Measurements from ENCODE around the gene LTF. TPM values are rescaled to one million over a fixed set of nuclear protein-coding genes. Genes with fewer than 3 reads are reported as not detected.
A peak's percentile ranks its signal among the peaks of the same experiment; 100 is the strongest.

LTF gene
- total and polyA plus RNA-seq, 9 of the 15 experiments (the other 6 are each of a cell fraction or from before 2014, with no cell fraction given): 0.07 TPM; not detected in 8

GRCh38 chr3:46406788-46407611, 57.7 kb downstream of the LTF start, which contains the start of the genes CCR5AS and CCRL2:
TSS of gene CCR5AS (minus strand) at chr3:46407066.
TSS of gene CCRL2 (plus strand) at chr3:46407259. CDS start at chr3:46408080, 821 bp downstream.
- no peaks in the 10 kb centered on the region for H3K36me3 ChIP-seq (ENCODE audit: control insufficient read depth, insufficient read depth, low read length)
- peak within 1 kb of the TSS; percentile 88 for H3K27ac ChIP-seq (ENCODE audit: extremely low read depth, low read depth, low read length)
- FAIRE-seq: peak; percentile 98
- peak; percentile 93 for ATAC-seq
- in situ Hi-C loops (cut with MboI) (loop anchor here (25.0 kb wide), 1 partner anchor 1370 kb away; the partner anchor contains the start of gene CLEC3B), intact Hi-C loops (cut with micrococcal nuclease) (no loop called here)
- H3K79me2 ChIP-seq (ENCODE audit: control insufficient read depth, insufficient read depth, low read length): peaks cover 2% of the 10 kb centered on the region; the same call in 1 of the 3 replicates
- no TSS peak for BruUV-seq (replicated peaks)
- peak within 1 kb of the TSS; percentile 84 for H3K4me2 ChIP-seq (ENCODE audit: insufficient read depth, low read length)
- H3K27me3 ChIP-seq (ENCODE audit: control insufficient read depth in 2 of 2, insufficient read depth in 2 of 2, low read length in 2 of 2): no peaks in the 10 kb centered on the region
- H3K9me3 ChIP-seq (replicated peaks; ENCODE audit: control insufficient read depth, insufficient read depth, low read depth, low read length): no peaks in the 10 kb centered on the region
- H3K9me1 ChIP-seq (ENCODE audit: control insufficient read depth, insufficient read depth, low read length): no peaks in the 10 kb centered on the region
- peak within 1 kb of the TSS; percentile 57 to 66 for H3K9ac ChIP-seq (ENCODE audit: insufficient read depth in 1 of 2, low read depth in 2 of 2, low read length in 2 of 2)
- H2AFZ ChIP-seq (ENCODE audit: low read depth, low read length): peak within 1 kb of the TSS; percentile 96
- DNase-seq (ENCODE audit: extremely low read depth in 1 of 4, low spot score in 3 of 4): peak; percentile 93 to 99 (median 96)
- POLR2A ChIA-PET: interaction anchor here (0.5 to 1.9 kb wide), 17 partner anchors 8 to 647 kb away, joined by 3 to 8 read pairs (median 3); partner anchors contain the start of gene CCR5
- H3K4me1 ChIP-seq (replicated peaks in 1 of 2; ENCODE audit: control insufficient read depth in 2 of 2, insufficient read depth in 2 of 2, low read length in 2 of 2): peaks cover 25 to 39% of the 10 kb centered on the region in 2 experiments
- CTCF ChIA-PET (ENCODE audit: low intra/inter-chr PET ratio): no interaction called here
- under 1% methylated on average over 20 of the region's 20 CpGs for WGBS (ENCODE audit: insufficient coverage, low coverage, missing lambda C conversion rate)
- H3K4me3 ChIP-seq: peak within 1 kb of the TSS; percentile 35
- H4K20me1 ChIP-seq (replicated peaks; ENCODE audit: control insufficient read depth, insufficient read depth, low read length): no peaks in the 10 kb centered on the region
- 0 out of 2 replicates have a peak, but pooled peaks have one; percentile 24 for TF ChIP-seq FOXP1 (CRISPR knock-in tag; IDR thresholded peaks at IDR 0.05)
- TF ChIP-seq RBFOX2 (IDR thresholded peaks at IDR 0.05; ENCODE audit: low read depth, low read length): peak; percentile 64
- TF ChIP-seq MTF1 (CRISPR knock-in tag; IDR thresholded peaks at IDR 0.05; ENCODE audit: borderline replicate concordance): no peak
- no peak for TF ChIP-seq ZNF57 (CRISPR knock-in tag; IDR thresholded peaks at IDR 0.05)
- TF ChIP-seq ATF1 (CRISPR knock-in tag; IDR thresholded peaks at IDR 0.05): no peak
- TF ChIP-seq ATF1 (tag; IDR thresholded peaks at IDR 0.05): peak; percentile 94
- TF ChIP-seq, protein P1, sequence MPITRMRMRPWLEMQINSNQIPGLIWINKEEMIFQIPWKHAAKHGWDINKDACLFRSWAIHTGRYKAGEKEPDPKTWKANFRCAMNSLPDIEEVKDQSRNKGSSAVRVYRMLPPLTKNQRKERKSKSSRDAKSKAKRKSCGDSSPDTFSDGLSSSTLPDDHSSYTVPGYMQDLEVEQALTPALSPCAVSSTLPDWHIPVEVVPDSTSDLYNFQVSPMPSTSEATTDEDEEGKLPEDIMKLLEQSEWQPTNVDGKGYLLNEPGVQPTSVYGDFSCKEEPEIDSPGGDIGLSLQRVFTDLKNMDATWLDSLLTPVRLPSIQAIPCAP (CRISPR knock-in tag; IDR thresholded peaks at IDR 0.05; ENCODE audit: borderline replicate concordance): no peak
- TF ChIP-seq NBN (IDR thresholded peaks at IDR 0.05; ENCODE audit: low read depth): peak; percentile 96
- peak; percentile 60; the same call in 1 of the 2 replicates for TF ChIP-seq ZNF324 (CRISPR knock-in tag; IDR thresholded peaks at IDR 0.05)
- TF ChIP-seq ZNF175 (CRISPR knock-in tag; IDR thresholded peaks at IDR 0.05; ENCODE audit: low read depth): peak; percentile 97
- TF ChIP-seq IRF2 (CRISPR knock-in tag; IDR thresholded peaks at IDR 0.05): no peak
- TF ChIP-seq, protein P2, sequence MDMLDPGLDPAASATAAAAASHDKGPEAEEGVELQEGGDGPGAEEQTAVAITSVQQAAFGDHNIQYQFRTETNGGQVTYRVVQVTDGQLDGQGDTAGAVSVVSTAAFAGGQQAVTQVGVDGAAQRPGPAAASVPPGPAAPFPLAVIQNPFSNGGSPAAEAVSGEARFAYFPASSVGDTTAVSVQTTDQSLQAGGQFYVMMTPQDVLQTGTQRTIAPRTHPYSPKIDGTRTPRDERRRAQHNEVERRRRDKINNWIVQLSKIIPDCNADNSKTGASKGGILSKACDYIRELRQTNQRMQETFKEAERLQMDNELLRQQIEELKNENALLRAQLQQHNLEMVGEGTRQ (CRISPR knock-in tag; IDR thresholded peaks at IDR 0.05): peak; percentile 58; the same call in 1 of the 2 replicates
- TF ChIP-seq SMAD4 (CRISPR knock-in tag; conservative IDR thresholded peaks at IDR 0.05): peak; percentile 89
- peak; percentile 86 for TF ChIP-seq STAT5A (IDR thresholded peaks at IDR 0.05; ENCODE audit: borderline replicate concordance, low read length)
- no peak; the same call in 1 of the 2 replicates for TF ChIP-seq CBX5 (IDR thresholded peaks at IDR 0.05; ENCODE audit: borderline replicate concordance, low read depth)
- no peak for TF ChIP-seq ZKSCAN3 (CRISPR knock-in tag; IDR thresholded peaks at IDR 0.05)
- no peak for TF ChIP-seq HNRNPK (IDR thresholded peaks at IDR 0.05; ENCODE audit: low read depth, low read length, poor library complexity, severe bottlenecking)
- TF ChIP-seq SMARCA4 (IDR thresholded peaks at IDR 0.05): peak; percentile 96
- TF ChIP-seq TEAD4 (IDR thresholded peaks at IDR 0.05; ENCODE audit: low read length): peak; percentile 93
- TF ChIP-seq TEAD4 (CRISPR knock-in tag; IDR thresholded peaks at IDR 0.05; ENCODE audit: borderline replicate concordance): no peak

All from K562 (cell line).